Stimulated activated CD8-positive, alpha-beta memory T cell treated with anti-CD3 and anti-CD28 coated beads, Interleukin-2, amount 100 ng/mL, for 1 hour (primary cell): Measurements from ENCODE around the gene LAMB3.

Experiments
- DNase-seq, 2 donors: peaks; one replicate each; pipeline ENCODE4 v3.0.0-alpha.2; 2020; ENCODE audit warnings: low read depth in 2 of 2

The LAMB3 gene

GRCh38 chr1:209661071-209661470 is 8.8 kb upstream of the LAMB3 start:
- DNase-seq = no peak

DNA sequence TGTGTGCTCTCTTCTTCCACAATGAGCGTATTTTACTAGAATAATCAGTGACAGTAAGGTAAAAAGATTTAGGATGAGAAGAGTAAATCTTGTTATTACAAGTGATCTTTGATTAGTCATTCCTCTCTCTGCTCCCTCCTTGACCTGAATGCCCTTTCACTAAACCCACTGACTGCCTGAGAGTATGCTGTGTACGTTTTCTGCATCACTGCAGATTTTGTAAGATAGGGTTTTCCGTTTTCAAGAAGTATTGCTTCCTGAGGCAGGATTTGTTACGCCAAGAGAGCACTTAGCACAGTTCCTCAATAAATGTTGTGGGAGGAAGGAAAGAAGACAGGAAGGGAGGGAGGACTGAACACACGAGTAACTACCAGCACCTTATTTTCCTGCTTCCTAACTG is 7.7 kb upstream of the LAMB3 start:
- DNase-seq = no peak

- DNase-seq = no peak
Observed at GRCh38 chr1:209657918-209658317, 5.7 kb upstream of the LAMB3 start.

- DNase-seq = no peak
Observed at GRCh38 chr1:209657140-209657879, 5.1 kb upstream of the LAMB3 start.

DNA sequence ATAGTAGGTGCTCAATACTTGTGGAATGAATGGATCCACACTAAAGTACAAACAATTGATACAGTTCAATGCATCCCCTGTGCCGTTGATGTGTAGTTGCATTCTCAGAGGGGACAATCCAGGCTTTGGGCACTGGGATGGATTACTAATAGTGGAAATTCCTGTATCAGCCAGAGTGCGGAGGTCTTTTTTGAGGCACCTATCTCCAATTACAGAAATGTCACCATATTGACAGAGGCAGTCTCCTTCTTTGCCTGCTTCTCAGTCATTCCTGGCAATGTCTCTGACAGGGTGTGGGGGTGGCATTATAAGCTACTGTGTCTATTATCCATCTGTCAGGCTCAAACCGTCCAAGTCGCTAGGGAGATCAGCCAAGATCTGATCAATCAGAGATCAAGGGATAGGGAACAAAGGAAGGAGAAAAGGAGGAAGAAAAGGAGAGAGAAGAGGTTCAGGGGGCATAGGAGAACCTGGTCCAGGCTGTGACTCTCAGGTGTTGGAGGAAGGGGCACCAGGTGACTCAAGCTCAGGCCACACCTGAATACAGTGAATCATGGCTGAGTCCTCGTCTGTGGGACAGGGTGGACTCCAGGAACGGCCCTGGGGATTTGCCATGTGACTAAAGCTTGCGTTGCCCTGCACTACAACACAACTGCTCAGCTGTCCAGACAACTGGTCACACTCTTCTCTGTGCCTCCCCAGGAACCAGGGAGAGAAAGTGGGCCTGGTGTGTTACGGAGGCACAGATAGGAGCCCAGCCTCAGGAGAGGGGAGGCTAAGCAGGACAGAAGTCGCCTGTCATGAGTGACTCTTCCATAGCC is 3.4 kb upstream of the LAMB3 start:
- DNase-seq = no peak

GRCh38 chr1:209653915-209654351 is 1.7 kb upstream of the LAMB3 start:
- DNase-seq = no peak

GRCh38 chr1:209652873-209653401 is 712 bp upstream of the LAMB3 start:
- DNase-seq = peak in 1 of 2 donors; percentile 2

DNA sequence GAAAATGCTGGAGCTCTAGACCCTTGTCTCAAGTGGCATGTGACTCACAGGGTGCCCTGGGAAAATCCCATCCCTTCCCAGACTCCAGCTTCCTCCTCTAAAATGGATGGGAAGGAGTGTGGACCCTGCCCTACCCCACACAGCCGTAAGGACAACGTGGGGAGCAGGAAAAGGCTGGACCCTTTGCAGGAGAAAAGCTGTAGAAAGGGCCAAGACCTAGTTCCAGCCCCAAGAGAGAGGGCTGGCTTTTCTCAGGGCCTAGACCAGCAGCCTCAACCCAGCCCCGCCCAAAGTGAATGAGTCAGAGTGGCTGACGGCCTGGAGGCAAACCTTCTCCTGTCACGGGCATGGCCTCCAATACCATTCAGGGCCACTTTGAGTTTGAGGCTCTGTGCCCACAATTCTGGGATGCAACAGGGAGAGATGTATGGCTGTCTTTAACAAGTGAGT is 1.1 kb downstream of the LAMB3 start:
- peak; percentile 14 to 16 for DNase-seq

GRCh38 chr1:209650454-209650853 is 1.8 kb downstream of the LAMB3 start:
- DNase-seq = no peak

- DNase-seq = no peak
Observed at GRCh38 chr1:209648931-209649776, 3.1 kb downstream of the LAMB3 start.

DNA sequence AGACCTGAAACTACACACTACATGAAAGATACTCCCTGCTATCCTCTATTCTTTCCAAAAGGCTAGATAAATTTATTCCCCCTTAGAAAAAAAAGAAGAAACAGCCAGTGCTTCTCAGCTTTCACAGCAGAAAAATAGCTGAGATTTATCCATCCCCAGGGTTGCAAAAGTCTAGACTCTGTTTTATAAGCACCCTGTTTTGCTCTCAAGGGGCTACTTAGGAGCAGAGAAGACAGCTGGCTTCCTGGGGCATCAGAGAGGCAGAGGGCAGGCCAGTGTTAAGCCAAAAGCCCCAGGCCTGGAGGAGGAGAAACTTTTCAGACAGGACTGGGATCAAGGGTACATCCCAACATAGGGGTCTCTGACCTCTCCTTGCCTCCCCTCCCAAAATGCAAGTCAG is 3.9 kb downstream of the LAMB3 start:
- DNase-seq = no peak

DNA sequence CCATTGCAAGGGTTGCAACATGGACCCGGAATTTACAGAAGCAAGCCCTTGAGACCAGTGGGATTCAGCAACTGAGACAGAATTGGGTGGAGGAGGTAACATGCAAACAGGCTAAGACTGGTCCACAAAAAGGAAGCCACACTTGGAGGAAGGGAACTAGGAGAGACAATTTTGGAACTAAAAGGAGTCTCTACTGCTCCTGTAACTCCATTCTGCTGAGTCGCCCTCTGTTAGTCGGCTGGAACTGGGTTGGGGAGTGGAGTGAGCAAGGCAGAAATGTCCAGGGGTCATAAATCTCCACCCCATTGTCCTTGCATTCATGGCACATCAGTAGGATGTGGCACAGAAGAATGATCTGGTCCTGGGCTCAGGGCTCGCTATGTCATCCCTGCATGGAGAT is 5.1 kb downstream of the LAMB3 start:
- DNase-seq = no peak

GRCh38 chr1:209646558-209646957 is 5.7 kb downstream of the LAMB3 start:
- no peak for DNase-seq

DNA sequence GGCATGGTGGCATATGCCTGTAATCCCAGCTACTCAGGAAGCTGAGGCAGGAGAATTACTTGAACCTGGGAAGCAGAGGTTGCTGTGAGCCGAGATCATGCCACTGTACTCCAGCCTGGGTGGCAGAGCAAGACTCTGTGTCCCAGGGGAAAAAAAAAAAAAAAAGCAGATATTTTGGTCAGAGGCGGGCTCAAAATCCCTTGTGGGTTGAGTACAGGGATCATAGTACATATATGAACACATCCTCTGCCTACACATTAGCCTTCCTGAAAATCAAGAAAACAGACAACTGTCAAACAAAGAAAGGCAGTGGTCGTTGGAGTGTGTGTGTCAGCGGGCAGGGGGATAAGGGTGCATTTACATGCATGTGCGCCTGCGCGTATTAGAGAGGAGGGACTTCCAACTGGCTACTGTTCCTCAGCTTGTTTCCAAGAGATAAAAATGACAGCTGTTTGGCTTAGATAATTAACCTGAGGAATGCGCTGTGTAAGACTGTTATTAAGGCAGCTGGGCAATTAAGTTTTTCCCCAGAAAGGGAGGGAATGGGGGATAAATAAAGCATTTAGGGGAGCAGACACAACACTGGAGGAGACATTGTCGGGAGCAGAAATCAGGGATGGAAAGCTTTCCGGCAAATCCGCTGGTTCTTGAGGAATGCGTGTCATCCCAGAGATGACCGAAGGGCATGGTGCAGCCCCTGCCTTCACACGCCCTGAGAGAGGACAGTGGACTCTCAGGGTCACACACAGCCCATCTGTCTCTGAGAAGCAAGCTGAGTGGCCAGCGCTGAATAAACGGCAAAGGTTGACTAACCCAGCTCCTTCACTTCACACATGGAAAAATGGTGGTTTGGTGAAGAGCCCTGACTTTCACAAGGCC is 6.4 kb downstream of the LAMB3 start:
- DNase-seq = no peak

DNA sequence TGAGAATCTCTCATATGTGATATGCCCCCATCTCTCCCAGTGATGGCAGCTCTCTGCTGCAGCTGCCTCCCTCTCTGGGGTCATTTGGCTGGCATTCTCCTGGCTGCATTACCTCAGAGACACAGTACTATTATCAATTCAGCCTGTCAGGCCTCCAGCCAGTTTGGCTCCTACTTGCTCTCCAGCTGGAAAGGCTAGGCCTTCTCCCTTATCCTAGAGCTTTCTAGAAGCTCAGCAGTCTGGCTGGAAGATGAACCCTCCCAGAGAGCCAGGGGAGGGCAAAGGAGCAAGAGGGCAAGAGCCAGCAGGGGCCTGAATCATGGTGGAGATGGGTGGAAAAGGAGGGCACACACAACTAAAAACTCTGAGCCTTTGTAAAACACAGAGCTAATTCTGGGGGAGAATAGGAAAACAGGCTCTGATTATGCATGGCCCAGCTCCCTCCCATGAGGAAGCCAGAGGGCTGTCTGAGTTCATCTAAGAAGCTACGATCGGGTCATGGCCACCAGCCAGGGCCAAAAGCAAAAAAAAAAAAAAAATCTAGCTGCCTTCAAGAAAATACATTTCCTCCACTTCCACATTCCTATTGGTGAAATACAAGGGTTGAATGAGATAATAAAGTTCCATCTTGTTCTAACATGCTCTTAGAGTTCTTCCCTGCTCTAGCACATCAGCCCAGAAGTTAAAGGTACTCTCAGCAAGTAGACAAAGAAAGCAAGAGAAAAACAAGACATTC is 8.8 kb downstream of the LAMB3 start:
- DNase-seq = no peak

- DNase-seq = no peak
Observed at GRCh38 chr1:209642816-209643215, 9.4 kb downstream of the LAMB3 start.

- DNase-seq = no peak
Observed at GRCh38 chr1:209641832-209642172, 10.4 kb downstream of the LAMB3 start.

DNA sequence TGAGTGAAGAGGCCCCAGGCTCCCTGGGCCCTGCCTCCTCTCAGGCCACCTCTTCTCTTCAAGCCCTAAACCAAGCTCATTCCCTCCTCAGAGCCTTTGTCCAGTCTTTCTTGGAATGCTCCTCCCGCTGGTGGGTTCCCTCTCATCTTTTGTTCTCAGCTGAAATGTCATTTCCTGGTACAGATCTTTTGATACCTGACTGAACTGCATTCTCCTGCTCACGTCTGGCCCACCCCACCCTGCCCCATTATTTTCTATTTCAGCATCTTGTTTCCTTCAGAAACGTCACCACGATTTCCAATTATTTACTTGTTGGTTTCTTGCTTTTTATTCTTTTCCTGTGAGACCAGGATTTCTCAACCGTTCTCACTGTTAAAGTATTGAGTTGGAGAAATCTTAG is 16.4 kb downstream of the LAMB3 start:
- DNase-seq = no peak

DNA sequence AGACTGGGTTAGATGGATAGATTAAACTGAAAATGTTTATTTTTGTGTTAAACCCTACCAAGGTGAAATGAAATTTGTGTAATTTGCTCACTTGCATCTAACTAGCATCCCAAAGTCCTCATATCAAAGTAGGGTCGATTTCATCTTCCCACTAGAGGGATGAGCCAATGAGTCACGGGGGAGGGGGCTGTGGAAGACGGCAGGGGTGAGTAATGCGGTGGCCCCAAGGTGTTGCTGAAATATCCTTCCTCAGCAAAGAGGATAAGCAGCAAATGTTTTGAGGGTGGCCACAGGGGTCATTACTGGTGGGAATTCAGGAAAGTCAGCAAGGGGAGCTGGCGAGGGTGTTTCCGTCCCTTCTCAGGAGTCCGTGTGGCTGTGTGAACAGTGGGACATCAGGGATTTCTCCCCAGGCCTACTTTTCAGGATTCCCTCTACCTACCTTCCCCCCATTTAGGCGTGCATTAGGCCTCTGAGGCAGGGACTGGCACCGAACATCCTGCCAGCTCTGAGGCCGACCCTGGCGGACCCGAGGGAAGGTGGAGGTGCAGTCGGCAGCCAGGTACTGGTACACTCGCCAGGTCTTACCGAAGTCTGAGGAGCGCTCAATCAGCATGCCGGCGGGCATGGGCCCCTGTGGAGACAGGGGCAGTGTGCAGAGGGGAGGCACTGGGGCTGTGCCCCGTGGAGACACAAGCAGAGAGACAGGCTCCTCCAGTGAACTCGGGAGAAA is 18.1 kb downstream of the LAMB3 start:
- no peak for DNase-seq
